ENCODE data around the gene JAKMIP2.
A peak's percentile ranks its signal among the peaks of the same experiment; 100 is the strongest.

JAKMIP2 gene

DNA sequence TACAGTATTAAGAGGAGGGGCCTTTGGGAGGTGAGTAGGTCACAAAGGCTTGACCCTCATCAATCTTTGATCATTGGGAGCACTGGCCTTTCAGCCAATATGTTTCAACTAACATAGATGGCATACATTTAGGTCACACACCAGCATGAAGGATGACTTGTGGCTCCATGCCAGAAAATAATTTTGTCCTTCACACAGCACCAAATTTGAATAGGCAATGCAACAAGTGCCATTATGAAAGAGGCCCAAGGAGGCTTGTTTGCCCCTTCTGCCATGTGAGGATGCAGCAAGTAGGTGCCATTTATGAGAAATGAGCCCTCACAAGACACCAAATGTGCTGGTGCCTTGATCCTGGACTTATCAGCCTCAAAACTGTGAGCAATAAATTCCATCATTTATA, 81.1 kb downstream of the JAKMIP2 start:
- Mint-ChIP-seq H3K4me3 (no peak overlapping the region), H3K4me1 (no peaks in the 10 kb centered on the region), H3K9me3 (peaks cover 18 to 24% of the 10 kb centered on the region in 2 donors), H3K27me3 (no peaks in the 10 kb centered on the region), H3K27ac (no peak overlapping the region)
- DNase-seq: no peak
- no peak for ATAC-seq

DNA sequence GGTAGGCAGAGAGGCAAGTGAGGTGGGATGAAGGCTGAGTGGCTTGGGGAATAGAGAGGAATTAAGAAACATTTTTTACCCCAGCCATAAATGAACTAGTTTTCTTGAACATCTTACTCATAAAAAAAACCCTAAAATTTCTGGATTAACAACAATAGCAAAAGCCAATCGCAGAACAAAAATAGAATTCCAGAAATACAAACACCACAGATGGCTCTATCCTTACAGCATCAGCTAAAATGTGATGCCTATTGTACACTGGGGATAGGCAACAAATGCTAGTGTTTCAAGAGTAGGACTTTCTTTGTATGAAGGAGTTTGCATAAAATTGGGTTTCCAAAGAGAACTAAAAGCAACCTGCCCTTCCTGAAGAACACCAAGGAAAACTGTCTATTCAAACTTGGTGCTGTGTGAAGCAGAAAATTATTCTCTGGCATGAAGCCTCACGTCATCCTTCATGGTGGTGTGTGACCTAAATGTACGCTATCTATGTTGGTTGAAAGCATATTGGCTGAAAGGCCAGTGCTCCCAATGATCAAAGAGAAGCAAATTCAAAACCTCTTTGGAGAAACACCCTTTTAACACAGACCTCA, 82.9 kb downstream of the JAKMIP2 start:
- Mint-ChIP-seq H3K4me1 (no peaks in the 10 kb centered on the region), H3K4me3 (no peak overlapping the region), H3K27me3 (no peaks in the 10 kb centered on the region), H3K9me3 (peaks cover 20 to 26% of the 10 kb centered on the region in 2 donors), H3K27ac (no peak overlapping the region)
- DNase-seq: no peak
- no peak for ATAC-seq

DNA sequence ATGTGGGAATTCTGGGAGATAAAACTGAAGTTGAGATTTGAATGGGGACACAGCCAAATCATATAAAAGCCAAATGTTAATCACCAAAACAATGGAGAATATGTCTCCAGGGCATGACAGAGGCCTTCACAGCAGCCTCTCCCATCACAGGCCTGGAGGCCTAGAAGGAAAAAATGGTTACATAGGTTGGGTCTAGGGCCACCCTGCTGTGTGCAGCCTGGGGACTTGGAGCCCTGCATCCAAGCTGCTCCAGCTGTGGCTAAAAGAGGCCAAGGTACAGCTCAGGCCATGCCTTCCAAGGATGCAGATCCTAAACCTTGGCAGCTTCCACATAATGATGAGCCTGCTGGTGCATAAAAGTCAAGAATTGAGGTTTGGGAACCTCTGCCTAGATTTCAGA, 85.1 kb downstream of the JAKMIP2 start:
- Mint-ChIP-seq H3K9me3 (peaks cover 20 to 26% of the 10 kb centered on the region in 2 donors), H3K4me1 (no peaks in the 10 kb centered on the region), H3K27ac (no peak overlapping the region), H3K4me3 (no peak overlapping the region), H3K27me3 (no peaks in the 10 kb centered on the region)
- ATAC-seq (no peak), DNase-seq (no peak)

DNA sequence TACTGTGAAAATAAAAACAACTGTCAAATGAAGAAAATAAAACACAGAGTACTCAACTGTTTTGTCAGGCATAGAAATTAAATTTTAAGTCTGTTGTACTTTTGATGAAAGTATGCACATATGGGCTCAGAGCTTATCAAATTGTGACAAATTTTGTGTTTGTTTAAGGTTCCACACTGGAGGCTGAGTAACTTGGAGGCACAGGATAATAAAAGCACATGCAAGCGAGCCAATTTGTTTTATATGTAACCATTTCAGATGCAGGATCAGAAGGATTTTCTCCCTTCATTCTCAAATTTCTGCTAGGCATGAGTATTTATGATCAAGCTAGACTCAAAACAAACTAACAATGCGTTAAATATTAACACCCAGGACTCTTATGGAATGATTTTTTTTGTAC, 87.8 kb downstream of the JAKMIP2 start:
- Mint-ChIP-seq H3K27ac (no peak overlapping the region), H3K4me3 (no peak overlapping the region), H3K27me3 (no peaks in the 10 kb centered on the region), H3K4me1 (no peaks in the 10 kb centered on the region), H3K9me3 (peaks cover 20 to 26% of the 10 kb centered on the region in 2 donors)
- ATAC-seq (no peak), DNase-seq (no peak)

DNA sequence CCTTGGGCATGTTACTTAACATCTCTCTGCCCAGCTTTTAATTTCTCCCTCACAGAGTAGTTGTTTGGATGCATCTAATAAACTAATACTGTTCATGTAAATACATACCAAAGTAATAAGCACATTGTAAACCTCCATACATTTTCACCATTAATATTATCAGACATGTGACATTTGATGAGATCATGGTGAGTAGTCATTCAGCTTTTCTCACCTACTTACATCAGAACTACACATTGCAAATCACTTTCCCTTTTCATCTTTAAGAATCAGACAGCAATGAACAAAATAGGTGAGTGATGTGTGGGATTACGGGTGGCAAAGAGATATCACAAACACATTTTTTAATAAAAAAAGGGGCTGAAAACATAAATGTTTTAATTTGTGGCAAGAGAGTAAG, 89.3 kb downstream of the JAKMIP2 start:
- no peak for DNase-seq
- Mint-ChIP-seq H3K27me3 (no peaks in the 10 kb centered on the region), H3K9me3 (peaks cover 9 to 13% of the 10 kb centered on the region in 2 donors), H3K27ac (no peak overlapping the region), H3K4me3 (no peak overlapping the region), H3K4me1 (no peaks in the 10 kb centered on the region)
- no peak for ATAC-seq

DNA sequence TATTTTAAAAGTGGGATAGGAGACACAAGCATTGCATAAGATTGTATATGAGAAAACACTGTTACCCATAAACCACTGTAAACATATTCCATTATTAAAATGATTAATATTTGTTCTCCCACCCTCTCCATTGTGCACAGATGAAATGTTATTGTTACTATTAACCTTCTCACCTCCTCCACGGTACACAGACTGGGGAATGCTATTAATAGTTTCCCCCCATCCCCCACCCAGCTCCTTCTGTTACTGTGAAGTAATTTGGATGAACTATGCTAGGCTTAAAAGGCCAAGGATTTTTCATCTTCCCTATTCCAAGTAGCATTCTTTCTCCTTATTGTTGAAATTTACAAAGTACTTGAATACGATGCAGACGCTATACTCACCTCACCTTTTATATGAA, 91.4 kb downstream of the JAKMIP2 start:
- Mint-ChIP-seq H3K27ac (no peak overlapping the region), H3K4me1 (no peaks in the 10 kb centered on the region), H3K27me3 (no peaks in the 10 kb centered on the region), H3K4me3 (no peak overlapping the region), H3K9me3 (no peaks in the 10 kb centered on the region)
- no peak for ATAC-seq
- DNase-seq: no peak

DNA sequence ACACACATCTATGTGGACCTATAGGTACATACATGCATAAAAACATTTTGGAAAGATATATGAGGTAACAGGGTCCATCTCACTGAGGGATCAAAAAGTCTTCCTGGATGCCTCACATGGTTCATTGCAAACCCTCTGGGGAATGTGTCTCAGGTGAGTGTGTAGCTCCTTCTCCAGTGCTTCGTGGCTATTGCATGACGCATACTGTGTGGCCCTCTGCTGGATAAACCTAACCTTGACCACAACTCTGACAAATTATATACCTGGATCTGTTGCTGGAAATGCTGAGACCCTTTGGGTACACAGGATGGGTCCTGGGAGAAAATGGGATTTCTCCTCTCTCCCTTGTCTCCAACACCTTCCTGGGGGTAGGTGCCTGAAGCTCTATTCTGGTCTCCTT, 91.9 kb downstream of the JAKMIP2 start:
- ATAC-seq: no peak
- DNase-seq: no peak
- H3K4me3 Mint-ChIP-seq: no peak overlapping the region

DNA sequence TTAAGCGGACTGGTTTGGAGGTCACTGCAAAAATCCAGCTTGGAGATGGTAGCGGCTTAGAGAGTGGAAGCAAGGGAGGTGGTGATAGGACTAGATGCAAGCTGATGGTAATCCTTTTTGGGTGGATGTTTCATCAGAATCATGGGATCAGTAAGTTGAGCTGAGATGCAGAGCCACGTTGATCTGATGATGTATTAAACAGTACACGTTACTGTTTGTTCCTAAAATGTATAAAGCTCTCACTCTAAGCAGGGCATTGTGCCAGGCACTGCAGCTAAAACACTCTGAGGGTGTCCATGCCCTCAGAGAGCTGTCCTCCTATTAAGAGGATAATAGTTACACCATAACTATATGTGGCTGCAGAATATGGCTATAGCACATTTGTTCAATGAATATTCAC, 93.1 kb downstream of the JAKMIP2 start:
- Mint-ChIP-seq H3K27ac (no peak overlapping the region), H3K4me3 (no peak overlapping the region), H3K4me1 (no peaks in the 10 kb centered on the region), H3K27me3 (no peaks in the 10 kb centered on the region), H3K9me3 (no peaks in the 10 kb centered on the region)
- ATAC-seq: no peak
- no peak for DNase-seq

More for the DNA sequence above, 91.9 kb downstream of the JAKMIP2 start:
- Mint-ChIP-seq H3K4me1 (no peaks in the 10 kb centered on the region), H3K27ac (no peak overlapping the region), H3K9me3 (no peaks in the 10 kb centered on the region), H3K27me3 (no peaks in the 10 kb centered on the region)

DNA sequence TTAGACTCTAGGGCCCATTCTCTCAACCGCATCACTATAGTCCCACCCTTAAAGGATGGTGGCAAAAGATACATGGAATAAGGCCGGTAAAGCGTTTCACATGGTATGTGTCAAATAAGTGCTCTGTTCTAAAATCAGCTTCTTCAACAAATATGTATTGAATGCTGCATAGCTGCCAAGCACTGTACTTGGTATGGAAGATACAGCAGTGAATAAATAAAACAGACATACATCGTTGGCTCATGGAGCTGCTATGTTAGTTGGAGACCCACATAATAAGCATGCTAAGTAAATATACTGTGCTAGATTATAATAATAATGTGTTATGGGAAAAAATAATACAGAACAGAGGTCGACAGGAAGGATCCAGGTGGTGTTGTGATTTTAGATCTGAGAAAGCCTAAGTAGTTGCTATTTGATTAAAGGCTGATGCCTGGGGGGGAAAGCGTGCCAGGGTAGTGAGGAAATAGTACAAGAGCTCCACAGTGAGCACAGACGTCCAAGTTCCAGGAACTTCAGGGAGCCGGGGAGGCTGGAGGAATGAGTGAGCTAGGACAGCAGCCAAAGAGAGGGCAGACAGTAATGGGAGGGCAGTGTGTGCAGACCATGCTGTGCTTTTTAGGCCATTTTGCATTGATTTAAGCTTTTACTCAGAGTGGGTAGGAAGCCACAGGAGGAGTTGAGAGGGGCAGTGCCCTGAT, 93.7 kb downstream of the JAKMIP2 start:
- H3K4me3 Mint-ChIP-seq: no peak overlapping the region
- H3K27ac Mint-ChIP-seq: no peak overlapping the region
- H3K9me3 Mint-ChIP-seq: no peaks in the 10 kb centered on the region
- no peak for DNase-seq
- no peaks in the 10 kb centered on the region for H3K27me3 Mint-ChIP-seq
- H3K4me1 Mint-ChIP-seq: no peaks in the 10 kb centered on the region
- no peak for ATAC-seq

DNA sequence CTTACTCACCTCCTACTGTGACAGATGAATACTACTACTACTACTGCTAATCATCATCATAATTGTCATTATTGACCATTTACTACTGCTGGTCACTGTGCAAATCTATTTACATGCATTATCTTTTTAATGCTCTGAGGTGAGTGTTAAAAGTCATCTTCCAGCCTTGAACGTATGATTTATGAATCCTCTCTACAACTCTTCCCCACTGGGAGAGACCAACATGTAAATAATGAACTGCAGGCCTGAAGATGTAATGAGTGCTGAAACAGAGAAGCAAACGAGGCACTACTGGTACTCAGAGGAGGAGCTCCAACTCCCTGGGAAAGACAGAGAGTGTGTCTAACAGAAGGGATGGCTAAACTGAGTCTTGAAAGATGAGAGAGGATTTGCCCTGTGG, 95.4 kb downstream of the JAKMIP2 start:
- Mint-ChIP-seq H3K9me3 (no peaks in the 10 kb centered on the region), H3K27ac (no peak overlapping the region), H3K4me3 (no peak overlapping the region), H3K27me3 (no peaks in the 10 kb centered on the region), H3K4me1 (no peaks in the 10 kb centered on the region)
- DNase-seq: no peak
- ATAC-seq: no peak

DNA sequence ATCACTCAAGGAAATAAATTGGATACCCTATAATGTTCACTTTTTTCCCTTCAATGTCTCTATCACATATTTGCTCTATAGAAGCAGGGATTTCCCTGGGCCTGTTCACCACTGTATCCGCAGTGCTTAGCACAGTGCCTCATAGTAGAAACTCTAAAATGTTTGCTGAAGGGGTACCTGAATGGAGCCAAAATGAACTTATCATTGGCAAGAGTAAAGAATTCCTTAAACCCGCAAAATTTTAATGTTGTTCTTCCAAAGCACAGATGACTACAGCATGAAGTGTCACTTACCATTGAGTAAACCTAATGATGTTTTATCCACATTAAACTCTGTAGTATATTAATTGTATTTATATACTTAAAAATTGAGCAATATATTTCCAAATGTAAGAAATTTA, 96.1 kb downstream of the JAKMIP2 start:
- ATAC-seq: no peak
- Mint-ChIP-seq H3K9me3 (no peaks in the 10 kb centered on the region), H3K27me3 (no peaks in the 10 kb centered on the region), H3K4me1 (no peaks in the 10 kb centered on the region), H3K27ac (no peak overlapping the region), H3K4me3 (no peak overlapping the region)
- no peak for DNase-seq

DNA sequence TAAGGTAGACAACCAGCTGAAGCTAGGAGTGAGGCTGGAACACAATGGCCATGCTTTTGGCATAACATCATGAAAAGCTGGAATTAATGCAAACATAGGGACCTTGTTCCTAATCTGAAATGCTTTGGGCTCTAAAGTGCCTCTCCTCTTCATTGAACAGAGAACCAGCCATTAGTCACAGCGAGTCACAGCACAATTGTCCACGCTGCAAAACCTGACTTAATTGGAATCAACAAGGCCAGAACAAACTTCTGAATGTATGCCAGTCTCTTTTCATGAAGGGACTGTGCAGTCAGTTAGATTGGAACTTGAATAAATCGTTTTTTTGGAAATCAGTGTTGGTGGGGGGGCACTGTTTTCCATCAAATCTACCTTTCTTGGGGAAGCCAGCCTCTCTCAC, 96.5 kb downstream of the JAKMIP2 start:
- no peak overlapping the region for H3K27ac Mint-ChIP-seq
- H3K4me3 Mint-ChIP-seq: no peak overlapping the region
- no peaks in the 10 kb centered on the region for H3K27me3 Mint-ChIP-seq
- no peaks in the 10 kb centered on the region for H3K9me3 Mint-ChIP-seq
- H3K4me1 Mint-ChIP-seq: no peaks in the 10 kb centered on the region
- DNase-seq (no peak), ATAC-seq (no peak)

DNA sequence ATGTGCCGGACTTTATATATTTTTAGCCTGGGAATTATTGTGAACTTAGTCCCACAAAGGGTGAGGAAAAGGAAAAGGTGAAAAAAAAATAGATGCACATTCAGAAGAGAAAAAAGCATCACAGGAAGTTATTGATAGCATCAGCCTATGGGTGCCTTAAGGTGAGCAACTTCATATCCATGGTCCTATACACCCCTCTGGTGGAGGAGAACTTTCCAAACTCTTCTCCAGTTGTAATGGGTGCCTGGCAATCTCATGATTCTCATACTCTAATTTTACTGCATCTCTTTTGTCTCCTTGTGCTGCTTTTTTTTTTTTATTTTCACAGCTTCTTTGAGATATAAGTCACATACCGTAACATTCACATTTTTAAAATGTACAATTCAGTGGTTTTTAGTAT, 107.4 kb downstream of the JAKMIP2 start:
- Mint-ChIP-seq H3K9me3 (no peaks in the 10 kb centered on the region), H3K27ac (no peak overlapping the region), H3K27me3 (no peaks in the 10 kb centered on the region), H3K4me1 (no peaks in the 10 kb centered on the region), H3K4me3 (no peak overlapping the region)
- no peak for DNase-seq
- ATAC-seq: no peak

DNA sequence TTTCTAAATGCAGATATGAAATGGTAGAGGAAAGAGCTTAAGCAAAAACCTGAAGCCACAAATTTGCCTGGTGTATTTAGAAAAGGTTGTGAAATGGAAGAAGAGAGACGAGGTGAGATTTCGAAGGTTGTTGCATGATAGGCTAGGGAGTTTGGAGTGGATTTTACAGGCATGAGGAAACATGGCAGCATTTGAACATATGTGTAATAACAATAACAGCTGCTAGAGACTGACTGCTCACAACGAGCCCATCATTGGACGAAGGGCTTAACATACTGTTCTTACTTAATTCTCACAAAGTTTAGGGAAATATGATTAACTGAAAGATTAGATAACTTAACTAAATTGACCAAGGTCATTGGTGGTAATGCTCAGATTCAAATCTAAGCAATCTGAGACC, 108.1 kb downstream of the JAKMIP2 start:
- Mint-ChIP-seq H3K4me3 (no peak overlapping the region), H3K4me1 (no peaks in the 10 kb centered on the region), H3K27me3 (no peaks in the 10 kb centered on the region), H3K27ac (no peak overlapping the region), H3K9me3 (no peaks in the 10 kb centered on the region)
- no peak for ATAC-seq
- DNase-seq: no peak

DNA sequence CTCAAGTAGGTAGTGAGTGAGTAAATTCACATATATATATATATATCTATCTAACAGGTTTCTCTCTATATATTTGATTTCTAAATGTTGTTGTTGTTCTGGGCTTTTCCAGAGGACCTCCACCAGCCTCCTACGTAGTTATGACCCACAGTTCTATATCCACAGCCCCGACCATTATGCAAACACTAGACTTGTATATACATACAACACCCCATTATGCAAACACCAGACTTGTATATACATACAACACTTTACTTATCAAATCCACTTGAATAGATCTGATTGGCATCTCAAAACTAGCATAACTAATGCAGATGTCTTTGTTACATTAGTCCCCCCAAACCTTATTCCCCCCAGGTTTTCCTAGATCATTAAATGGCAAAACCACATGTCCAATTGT, 108.7 kb downstream of the JAKMIP2 start:
- Mint-ChIP-seq H3K4me1 (no peaks in the 10 kb centered on the region), H3K9me3 (no peaks in the 10 kb centered on the region), H3K27ac (no peak overlapping the region), H3K4me3 (no peak overlapping the region), H3K27me3 (no peaks in the 10 kb centered on the region)
- DNase-seq (no peak), ATAC-seq (no peak)

DNA sequence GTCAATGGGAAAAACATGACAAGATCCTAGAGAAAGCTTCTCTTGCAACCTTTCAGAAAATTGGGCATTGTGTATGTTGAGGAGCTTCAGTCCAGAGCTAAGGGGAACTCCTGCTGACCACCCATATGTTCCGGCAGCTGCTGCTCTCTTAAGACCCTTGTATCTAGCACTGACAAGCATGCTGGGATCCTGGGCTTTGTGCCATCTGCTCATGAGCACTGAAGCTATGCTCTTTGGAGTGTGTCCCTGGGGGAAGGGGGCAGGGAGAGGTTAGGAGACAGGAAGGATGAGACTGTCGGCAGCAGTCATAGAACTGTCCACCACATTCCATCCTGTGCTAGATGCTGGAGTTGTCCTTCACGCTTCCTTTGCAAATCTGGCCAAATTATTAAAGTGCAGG, 109.3 kb downstream of the JAKMIP2 start:
- no peak overlapping the region for H3K4me3 Mint-ChIP-seq
- H3K27ac Mint-ChIP-seq: no peak overlapping the region
- H3K9me3 Mint-ChIP-seq: no peaks in the 10 kb centered on the region
- no peak for ATAC-seq
- no peaks in the 10 kb centered on the region for H3K4me1 Mint-ChIP-seq
- no peaks in the 10 kb centered on the region for H3K27me3 Mint-ChIP-seq
- DNase-seq: no peak

DNA sequence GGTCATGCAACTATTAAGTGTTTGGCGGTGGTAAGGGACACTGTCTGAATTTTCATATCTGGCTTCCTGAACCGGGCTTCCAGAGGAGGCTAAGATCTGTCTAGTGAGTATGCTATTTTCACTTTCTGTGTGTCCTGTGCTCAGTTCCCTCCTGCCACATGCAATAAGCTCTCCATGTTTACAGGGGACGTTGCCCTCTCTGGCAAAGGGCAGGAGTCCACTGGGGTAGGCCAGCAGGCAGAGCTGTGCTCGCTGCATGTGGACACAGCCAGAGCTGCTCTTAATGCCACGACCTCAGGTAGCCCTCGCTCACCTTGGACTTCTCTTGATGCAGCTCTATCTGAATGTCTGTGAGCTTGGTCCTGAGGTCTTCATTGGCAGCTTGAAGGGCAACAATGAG, 111.2 kb downstream of the JAKMIP2 start:
- ATAC-seq (peak; percentile 23), DNase-seq (no peak)
- Mint-ChIP-seq H3K4me1 (no peaks in the 10 kb centered on the region), H3K4me3 (no peak overlapping the region), H3K9me3 (no peaks in the 10 kb centered on the region), H3K27ac (no peak overlapping the region), H3K27me3 (no peaks in the 10 kb centered on the region)
